Stimulated activated CD8-positive, alpha-beta memory T cell treated with anti-CD3 and anti-CD28 coated beads, Interleukin-12 subunit alpha, Interleukin-12 subunit beta, amount 100 ng/mL, for 4 hours (primary cell): ENCODE data around the gene BCR.
"Not testable (repeated sequence)": the region's sequence is repeated elsewhere in the genome, so short reads cannot be mapped to it uniquely, and the experiment has no call there.

ENCODE experiments used
- DNase-seq: peaks from one replicate; pipeline ENCODE4 v3.0.0-alpha.2; 2020; ENCODE audit warnings: low read depth

The BCR gene

DNA sequence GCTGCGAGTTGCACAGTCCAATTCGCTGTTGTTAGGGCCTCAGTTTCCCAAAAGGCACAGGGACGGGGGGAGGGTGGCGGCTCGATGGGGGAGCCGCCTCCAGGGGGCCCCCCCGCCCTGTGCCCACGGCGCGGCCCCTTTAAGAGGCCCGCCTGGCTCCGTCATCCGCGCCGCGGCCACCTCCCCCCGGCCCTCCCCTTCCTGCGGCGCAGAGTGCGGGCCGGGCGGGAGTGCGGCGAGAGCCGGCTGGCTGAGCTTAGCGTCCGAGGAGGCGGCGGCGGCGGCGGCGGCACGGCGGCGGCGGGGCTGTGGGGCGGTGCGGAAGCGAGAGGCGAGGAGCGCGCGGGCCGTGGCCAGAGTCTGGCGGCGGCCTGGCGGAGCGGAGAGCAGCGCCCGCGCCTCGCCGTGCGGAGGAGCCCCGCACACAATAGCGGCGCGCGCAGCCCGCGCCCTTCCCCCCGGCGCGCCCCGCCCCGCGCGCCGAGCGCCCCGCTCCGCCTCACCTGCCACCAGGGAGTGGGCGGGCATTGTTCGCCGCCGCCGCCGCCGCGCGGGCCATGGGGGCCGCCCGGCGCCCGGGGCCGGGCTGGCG lies at the start of gene BCR:
Gene BCR, plus strand, starts transcription at position 209 of the 592 bp plus-strand sequence. CDS start 452 bp downstream, outside the sequence.
- peak; percentile 46 for DNase-seq

DNA sequence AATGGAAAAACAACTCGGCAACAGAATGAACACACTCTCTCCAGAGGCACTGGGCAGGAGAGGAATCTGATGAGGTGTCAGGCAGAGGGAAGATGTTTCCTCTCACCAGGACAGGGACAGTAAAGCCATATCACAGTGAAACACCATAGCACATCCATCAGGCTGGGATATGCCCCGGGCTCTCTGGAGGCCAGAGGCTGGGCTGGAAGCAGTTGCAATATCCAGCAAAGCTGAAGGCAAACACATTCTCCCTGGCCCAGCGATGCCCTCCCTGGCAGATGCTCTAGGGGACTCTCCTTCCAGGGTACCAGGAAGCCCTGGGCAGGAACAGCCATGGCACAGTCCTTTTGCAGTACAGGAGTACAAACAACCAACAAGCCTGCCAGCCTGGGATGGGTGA lies 49.6 kb upstream of the BCR start:
- DNase-seq = no peak

DNA sequence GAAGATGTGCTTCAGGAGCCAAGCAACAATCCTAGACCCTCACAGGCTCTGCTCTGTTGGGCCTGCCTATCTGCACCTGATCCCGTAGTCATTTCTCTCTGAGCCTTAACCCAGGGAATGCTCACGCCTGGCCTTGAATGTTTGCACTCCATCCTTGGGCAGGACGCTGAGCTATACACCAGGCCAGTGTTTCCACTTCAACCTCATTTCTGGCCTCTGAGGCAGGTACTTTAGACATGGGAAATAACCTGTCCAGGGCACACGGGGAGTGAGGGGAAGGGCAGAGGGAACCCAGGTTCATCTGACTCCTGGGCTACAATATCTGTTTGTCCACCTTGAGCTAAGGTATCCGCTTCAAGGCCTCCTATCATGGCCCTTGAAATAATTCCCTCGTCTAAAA lies 48.4 kb upstream of the BCR start:
- DNase-seq = no peak

DNA sequence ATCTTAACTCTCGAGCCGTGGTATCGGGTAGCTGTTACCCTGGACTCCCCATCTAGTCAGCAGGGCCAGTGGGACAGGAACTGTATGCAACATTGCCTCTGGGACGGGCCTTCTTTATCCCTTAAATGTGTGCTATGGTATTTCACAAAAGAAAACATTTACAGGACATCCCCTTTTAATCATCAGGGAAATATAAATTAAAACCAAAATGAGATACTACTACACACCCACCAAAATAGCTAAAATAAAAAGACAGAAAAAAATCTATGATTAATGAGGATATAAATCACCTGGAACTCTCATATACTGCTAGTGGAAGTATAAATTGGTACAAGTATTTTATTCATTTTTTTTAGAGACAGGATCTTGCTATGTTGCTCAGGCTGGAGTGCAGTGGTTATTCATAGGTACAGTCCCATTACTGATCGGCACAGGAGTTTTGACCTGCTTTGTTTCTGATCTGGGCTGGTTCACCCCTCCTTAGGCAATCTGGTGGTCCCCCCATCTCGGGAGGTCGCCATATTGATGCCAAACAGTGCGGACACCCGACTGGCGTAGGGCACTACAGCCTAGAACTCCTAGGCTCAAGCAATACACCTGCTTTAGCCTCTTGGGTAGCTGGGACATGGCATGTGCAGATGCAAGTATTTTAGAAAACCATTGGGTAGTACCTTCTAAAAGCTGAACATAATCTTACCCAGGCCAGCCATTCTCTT lies 47.8 kb upstream of the BCR start:
- no peak for DNase-seq

DNA sequence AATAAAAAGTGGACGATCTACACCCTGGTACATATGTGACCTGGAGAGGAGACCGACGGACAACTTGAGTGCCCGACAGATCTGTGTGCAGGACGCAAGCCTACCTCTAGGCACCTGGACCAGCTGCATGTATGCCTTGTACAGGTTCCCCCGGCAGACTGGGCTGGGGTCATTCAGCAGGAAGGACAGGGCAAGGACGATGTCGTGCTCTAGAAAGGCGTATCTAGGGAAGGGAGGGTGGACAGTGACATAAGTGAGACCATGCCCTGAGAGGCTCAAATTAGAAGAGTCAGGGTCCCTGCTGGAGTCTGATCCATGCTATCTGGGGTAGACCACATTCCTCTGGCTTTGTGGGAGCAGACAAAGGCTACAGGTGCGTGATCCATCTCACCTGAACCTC lies 46.4 kb upstream of the BCR start:
- DNase-seq = no peak

DNA sequence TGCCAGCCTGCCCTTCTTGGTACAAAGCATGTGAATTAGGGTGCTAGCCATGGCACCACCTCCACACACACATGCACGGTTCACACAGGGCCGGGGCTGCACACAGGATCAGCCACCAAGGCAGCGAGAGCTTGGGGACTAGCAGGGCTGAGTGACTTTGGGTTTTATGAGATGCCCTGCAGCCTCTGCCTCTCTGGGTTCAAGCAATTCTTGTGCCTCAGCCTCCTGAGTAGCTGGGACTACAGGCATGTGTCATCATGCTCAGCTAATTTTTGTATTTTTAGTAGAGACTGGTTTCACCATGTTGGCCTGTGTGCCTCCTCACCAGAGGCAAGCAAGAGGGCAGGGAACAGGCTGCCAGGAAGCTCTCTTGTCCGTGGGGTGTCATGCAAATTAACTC lies 43.3 kb upstream of the BCR start:
- not testable (repeated sequence) for DNase-seq

DNA sequence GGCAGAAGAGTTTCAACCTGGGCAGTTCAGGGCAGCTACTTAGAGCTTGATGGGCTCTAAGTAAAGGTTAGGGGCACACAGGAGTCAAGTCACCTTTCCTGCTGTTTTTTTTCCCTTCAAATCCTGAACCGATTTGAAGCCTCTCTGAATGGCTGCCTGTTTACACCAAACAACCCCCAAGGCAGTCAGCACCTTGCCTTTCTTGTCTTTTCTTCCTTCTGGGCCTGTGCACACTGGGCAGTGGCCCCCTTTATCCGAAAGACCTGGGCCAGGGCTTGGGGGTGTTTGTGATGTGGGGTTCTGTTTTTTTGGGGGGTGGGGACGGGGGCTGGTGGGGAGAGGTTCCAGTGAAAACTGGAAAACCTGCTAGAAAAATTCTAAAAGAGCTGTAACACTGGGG lies 42.8 kb upstream of the BCR start:
- DNase-seq = no peak

DNA sequence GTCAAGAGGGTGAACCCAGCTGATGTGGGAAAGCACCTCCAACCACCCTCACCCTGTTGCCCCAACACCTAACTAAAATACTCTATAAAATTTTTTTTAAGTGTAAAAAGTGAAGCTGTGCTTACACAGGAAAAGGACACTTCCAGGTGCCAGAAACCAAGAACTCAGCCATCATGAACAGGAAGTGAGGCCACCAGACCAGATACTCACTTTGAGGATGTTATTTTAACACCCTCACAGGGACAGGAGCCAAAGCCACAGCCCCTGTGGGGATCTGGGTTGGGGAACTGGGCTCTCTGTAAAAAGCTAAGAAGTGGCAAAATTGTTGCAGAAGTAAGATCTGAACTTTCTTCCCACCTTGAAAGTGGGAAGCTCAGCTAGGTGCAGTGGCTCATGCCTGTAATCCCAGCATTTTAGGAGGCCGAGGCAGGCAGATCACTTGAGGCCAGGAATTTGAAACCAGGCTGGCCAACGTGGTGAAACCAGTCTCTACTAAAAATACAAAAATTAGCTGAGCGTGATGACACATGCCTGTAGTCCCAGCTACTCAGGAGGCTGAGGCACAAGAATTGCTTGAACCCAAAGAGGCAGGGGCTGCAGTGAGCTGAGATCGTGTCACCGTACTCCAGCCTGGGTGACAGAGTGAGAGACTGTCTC lies 42.3 kb upstream of the BCR start:
- DNase-seq = peak; percentile 37

DNA sequence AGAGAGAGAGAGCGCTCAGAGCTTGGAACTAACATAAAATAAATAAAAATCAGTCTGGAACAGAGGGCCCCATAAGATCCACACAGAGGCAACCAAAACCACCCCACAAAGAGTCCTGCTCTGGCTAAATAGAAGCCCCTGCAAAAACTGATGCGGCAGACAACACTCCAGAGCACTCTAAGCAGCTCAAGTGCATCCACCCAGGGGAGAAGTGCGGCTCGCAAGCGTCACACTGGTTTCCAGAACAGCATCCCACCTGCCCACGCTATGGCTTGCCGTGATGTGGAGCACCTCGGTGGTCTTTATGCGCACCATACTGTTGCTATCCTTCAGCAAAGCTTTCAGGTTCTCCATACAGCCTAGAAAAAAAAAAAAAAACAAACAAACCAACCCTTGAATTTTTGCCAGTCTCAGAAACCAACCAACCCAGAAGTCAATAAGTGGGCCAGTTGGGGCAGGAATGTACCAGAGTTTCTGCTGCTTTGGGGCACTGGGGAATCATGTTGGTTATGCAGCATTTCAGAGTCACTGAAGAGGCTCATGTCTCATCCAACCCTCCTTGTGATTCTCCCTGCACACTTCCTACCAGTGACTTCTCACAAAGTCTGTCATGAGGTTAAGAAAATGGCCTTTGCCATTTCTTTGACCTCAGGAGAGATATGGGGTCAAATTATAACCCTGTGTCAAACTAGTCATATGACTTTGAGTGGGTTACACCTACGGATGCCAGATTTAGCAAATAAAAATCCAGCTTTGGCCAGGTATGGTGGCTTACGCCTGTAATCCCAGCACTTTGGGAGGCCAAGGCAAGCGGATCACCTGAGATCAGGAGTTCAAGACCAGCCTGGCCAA lies 41.5 kb upstream of the BCR start:
- no peak for DNase-seq

DNA sequence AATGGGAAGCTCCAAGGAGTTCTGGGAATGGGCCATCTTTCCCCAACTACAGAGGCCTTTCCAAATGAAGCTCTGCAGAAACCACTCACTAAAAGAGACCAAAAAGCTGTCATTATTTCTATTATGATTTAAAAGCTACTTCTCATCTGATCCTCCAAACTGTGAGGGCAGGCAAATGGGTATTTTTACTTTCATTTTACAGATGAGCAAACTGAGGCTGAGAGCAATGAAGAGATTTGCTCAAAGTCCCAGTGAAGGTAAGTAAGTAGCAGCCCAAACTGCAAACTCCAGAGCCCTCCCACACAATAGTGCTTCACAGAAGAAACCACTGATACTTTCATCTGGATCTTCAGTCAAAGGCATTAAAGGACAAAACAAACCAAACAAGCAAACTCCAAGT lies 39.9 kb upstream of the BCR start:
- DNase-seq = no peak

DNA sequence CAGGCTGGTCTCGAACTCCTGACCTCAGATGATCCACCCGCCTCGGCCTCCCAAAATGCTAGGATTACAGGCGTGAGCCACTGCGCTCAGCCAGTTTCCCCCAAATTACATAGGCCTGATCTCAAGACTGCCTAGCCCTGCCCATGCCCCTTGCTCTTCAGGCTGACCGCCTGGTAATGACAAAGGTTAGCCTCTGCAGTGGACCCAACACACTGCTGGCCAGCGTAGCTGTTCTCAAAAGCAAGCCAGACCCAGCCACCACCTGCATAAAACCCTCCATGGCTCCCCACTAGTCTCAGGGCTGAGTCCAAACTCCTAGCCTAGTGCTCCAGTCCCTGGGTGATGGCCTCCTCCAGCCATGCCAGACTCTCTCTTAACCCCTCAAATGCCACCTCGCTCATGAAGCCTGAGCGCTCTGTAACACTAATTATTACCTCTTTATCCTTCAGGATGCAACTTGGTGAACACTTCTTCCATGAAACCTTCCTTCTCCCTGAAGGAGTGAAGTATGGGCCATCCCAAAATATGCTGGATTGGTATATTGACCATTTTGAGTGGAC lies 37.7 kb upstream of the BCR start:
- DNase-seq = no peak

DNA sequence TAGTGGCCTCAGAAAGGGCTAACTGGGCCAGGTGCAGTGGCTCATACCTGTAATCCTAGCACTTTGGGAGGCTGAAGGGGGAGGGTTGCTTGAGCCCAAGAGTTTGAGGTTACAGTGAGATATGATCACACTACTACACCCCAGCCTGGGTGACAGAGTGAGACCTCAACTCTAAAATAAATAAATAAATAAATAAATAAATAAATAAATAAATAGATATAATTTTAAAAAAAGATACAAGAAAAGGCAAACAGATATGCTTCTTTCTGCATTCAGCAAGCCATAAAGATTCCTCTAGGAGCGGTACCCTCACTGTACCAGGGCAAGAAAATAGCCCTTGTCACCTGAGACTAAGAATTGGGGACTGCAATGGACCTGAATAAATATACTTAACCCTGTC lies 37.2 kb upstream of the BCR start:
- DNase-seq = no peak

DNA sequence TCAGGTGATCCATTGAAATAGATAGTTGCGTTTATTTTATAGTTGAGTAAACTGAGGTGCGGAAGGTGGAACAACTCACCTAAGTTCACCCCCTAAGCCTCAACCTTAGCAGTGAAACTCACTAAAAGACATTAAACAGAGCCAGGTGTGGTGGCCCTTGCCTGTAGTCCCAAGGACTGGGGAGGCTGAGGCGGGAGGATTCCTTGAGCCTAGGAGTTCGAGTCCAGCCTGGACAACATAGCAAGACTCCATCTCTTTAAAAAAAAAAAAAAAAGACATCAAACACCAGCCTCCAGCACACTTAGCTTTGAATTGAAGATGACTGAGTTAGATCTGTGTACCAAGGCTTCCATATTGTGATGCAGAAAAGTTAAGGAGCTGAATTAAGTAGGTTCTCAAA lies 35.9 kb upstream of the BCR start:
- DNase-seq = no peak

DNA sequence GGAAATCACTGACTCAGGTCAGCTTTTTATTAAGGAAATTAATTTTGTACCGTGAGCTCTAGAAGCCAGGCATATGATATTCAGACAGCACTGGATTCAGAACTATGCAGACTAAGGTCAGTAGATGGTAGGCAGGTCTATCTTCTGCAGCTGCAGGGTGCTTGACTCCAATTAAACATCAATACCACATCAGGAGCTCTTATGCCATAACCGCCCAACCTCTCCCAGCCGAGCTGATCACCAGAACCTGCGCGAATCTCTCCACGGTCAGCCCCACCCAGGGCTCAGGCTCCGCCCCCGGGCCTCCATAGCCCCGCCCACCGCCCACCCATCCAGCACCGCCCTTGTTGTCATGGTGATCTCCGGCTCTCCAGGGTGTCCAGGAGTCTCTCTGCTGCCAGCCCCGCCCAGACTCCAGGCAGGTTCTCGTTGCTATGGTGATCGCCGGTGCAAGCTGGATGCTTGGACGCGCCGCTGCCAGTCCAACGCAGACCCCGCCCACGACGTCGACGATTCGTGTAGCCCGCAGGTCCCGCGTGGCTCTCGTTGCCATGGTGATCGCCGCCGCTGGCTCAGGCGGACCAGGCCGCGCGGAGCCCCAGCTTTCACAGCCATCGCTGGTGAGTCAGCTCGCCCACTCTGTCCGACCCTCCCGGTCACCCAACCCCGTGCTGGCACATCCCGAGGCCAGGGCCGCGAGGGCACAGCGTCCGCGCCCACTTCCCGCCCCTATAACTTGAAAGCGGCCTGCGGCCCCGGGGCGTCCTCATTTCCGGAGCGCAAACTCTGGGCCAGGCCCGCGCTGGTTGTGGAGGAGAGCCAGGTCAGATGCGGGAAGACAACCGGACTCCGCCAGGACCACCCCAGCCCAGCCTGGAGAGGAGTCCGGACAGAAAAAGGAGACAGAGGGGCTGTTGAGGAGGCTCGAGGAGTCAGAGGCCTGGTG lies 35.1 kb upstream of the BCR start, which contains the start of gene RAB36:
Gene RAB36, plus strand, starts transcription at position 546 of the 946 bp plus-strand sequence. CDS start 1,140 bp downstream, outside the sequence.
- DNase-seq = peak; percentile 73

DNA sequence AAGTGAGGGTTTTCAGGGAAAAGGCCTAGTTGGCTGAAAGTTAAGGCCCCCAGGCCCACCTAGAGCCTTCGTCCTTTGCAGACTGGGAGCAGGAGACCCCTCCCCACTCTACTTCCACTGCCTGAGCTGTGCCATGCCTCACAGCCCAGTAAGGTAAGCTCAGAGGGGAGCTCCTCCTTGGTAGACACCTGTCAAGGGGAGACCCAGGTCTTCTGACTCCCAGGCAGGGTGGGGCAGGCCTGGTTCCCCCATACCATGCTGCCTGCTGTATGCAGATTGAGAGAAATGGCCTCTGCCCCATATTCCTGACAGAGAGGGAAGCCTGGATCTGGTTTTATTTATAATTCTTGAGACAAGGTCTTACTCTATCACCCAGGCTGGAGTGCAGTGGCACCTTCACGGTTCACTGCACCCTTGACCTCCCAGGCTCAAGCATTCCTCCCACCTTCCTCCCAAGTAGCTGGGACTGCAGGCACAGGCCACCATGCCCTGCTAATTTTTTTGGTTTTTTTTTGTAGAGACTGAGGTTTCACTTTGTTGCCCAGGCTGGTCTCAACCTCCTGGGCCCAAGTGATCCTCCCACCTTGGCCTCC lies 34.3 kb upstream of the BCR start:
- no peak for DNase-seq

DNA sequence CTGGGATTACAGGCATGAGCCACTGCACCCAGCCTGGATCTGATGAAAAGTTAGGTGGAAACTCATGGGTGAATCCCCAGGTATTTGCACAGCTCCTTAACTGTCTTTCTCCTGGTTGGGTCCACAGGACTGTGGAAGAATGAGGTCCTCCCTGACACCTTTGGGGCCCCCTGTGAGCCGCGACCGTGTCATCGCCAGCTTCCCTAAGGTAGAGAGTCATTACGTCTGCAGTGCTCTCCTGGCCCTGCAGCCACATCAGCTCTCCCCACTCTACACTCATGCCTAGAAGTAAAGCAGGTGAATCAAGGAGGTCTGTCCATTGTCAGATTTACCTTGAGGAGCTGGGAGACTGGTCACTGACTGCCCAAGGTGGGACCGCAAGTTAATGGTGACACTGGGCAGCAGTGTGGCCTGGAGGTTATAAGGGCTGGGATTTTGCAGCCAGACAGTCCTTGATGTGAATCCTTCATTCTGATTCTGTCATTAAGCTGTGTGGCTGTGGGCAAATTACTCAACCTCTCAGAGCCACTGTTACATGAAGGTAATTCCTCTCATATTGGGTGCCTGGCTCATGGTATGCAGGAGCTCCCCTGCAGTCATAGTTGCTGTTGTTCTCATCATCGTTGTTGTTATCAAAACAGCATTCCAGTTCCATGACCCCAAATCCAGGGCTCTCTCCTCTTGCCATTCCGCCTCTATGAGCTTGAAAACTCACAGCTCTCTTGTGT lies 33.7 kb upstream of the BCR start:
- no peak for DNase-seq

DNA sequence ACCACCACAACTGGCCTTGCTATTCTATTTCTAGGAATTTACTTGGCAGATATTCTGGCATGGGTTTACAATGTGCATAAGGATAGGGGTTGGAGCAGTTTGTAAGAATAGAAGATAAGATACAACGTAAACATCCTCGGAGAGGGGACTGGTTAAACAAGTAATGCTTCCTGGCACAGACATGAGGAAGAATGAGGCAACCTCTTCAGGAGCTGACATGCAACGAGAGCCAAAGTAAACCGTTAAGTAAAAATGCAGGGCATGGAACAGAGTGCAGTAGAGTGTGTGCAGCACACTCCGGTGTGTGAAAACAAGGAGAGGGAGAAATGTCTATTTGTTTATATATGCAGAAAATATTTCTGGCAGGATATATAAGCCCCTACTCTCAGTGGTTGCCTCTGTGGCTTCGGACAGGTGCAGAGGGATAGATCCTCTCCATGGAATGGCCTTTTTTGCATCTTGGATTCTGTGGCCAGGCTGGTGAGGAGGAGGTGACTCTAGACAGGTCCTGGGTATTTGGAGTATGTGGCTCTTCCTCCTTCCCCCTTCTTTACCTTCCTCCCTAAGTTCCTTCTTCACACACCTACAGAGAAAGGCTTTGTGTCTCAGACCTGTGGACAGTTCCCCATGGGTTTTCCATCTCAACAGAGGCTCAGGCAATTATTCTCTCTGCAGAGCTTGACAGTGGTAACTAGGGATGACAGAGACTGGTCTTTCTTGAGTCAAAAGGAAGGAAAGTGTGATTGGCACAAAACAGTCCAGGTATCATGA lies 32.5 kb upstream of the BCR start:
- DNase-seq = no peak

DNA sequence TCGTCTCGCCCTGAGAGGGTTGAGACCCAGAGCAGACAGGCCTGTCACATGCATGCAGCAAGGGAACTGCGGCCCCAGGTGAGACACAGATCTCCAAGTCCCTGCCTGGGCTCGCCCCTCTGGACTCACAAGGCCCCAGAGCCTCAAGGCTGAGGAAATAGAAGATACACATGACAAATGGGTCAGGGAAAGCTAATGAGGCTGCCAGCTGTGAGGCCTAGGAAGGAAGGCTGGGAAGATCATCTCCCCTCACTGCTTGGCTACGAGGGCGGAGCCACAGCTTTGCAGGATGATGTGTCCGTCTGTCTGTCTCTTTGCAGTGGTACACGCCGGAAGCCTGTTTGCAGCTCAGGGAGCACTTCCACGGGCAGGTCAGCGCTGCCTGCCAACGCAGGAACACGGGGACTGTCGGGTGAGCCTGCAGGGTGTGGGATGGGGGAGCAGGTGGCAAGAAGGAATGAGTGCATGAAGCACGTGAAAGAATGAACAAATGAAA lies 30.5 kb upstream of the BCR start:
- DNase-seq = no peak

DNA sequence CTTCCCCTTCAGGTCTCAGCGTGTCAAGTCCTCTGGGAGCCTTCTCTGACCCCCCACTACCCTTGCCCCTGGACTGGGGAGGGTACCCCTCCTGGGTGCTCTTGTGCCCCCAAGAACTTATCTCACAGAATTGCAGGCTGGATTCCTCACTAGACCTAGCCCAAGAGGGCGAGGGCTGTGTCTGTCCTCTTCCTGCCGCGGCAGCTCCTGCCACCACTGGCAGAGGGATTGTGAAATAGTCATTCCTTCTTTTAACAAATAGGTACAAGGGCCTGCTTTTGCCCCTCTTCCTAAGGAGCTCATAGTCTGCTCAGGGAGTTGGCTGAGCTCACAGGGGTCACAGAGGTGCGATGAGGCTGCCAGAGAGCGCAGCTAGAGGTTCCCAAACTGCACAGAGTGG lies 29.5 kb upstream of the BCR start:
- DNase-seq = no peak
